Measurements from ENCODE around the gene SDHB. TPM values are rescaled to one million over a fixed set of nuclear protein-coding genes. Genes with fewer than 3 reads are reported as not detected.

SDHB gene
- total RNA-seq, 5 donors from 2014 or later (not counting 1 experiment from before 2014, with no cell fraction given) = 46.2 to 61.7 (median 57.6) TPM

GRCh38 chr1:16975211-16975610, 78.6 kb downstream of the SDHB start:
- POLR2A ChIA-PET = no interaction called here
- 87% methylated on average over 12 of the region's 14 CpGs for WGBS (ENCODE audit: insufficient coverage)
- peaks cover 0 to 7% of the 10 kb centered on the region in 2 experiments for H3K4me1 ChIP-seq (ENCODE audit: control insufficient read depth in 1 of 2, extremely low read depth in 1 of 2, insufficient read depth in 2 of 2, low read length in 2 of 2)
- H3K9me3 ChIP-seq = no peaks in the 10 kb centered on the region
- Mint-ChIP-seq H3K36me3 (no peaks in the 10 kb centered on the region), H3K27me3 (peaks cover 0 to 2% of the 10 kb centered on the region in 2 donors), H3K27ac (no peak overlapping the region), H3K4me1 (no peaks in the 10 kb centered on the region), H3K4me3 (no peak overlapping the region), H3K9me3 (no peaks in the 10 kb centered on the region)
- H3K27ac ChIP-seq (ENCODE audit: low read length) = no peak overlapping the region
- peaks cover 0 to 17% of the 10 kb centered on the region in 2 experiments for H3K27me3 ChIP-seq (replicated peaks in 1 of 2; ENCODE audit: control insufficient read depth in 2 of 2, extremely low read depth in 1 of 2, insufficient read depth in 2 of 2, low read length in 1 of 2)
- no peak overlapping the region for H3K4me3 ChIP-seq (ENCODE audit: control insufficient read depth in 1 of 2, extremely low read depth in 1 of 2, low read length in 1 of 2)
- no peaks in the 10 kb centered on the region for H3K36me3 ChIP-seq (ENCODE audit: control insufficient read depth in 2 of 2, extremely low read depth in 1 of 2, insufficient read depth in 1 of 2, low read length in 1 of 2)
- ATAC-seq (replicated peaks in 1 of 4) (no peak), DNase-seq (no peak)
- CTCF ChIA-PET = no interaction called here

DNA sequence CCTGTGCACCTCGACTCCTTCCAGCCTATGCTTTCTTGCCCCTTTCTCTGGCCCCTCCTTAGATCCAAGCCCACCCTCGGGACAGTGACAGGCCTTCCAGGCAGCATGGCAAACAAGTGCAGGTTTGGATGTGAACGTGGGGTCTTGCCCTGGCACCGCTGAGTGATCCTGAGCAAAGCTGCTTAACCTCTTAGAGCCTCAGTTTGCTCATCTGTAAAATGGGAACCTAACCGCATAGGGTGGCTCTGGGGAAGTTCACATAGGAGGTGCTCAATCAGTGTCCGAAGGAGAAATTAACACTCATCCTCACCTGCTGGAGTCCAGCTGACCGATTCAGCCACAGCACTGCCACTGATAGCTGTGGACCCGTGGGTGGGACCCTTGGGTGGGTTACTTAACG, 80.6 kb downstream of the SDHB start:
- no peaks in the 10 kb centered on the region for H3K9me3 Mint-ChIP-seq
- H3K4me3 ChIP-seq (ENCODE audit: control insufficient read depth in 1 of 2, extremely low read depth in 1 of 2, low read length in 1 of 2) = no peak overlapping the region
- no peaks in the 10 kb centered on the region for H3K4me1 ChIP-seq (ENCODE audit: control insufficient read depth in 1 of 2, extremely low read depth in 1 of 2, insufficient read depth in 2 of 2, low read length in 2 of 2)
- H3K4me3 Mint-ChIP-seq = no peak overlapping the region
- ChIA-PET CTCF (no interaction called here), POLR2A (no interaction called here)
- no peak overlapping the region for H3K27ac Mint-ChIP-seq
- no peak overlapping the region for H3K27ac ChIP-seq (ENCODE audit: low read length)
- H3K36me3 Mint-ChIP-seq = peaks cover 4% of the 10 kb centered on the region
- no peaks in the 10 kb centered on the region for H3K9me3 ChIP-seq
- no peak for ATAC-seq (replicated peaks in 1 of 4)
- peaks cover 3 to 5% of the 10 kb centered on the region in 2 donors for H3K36me3 ChIP-seq (ENCODE audit: control insufficient read depth in 2 of 2, extremely low read depth in 1 of 2, insufficient read depth in 1 of 2, low read length in 1 of 2)
- WGBS (ENCODE audit: insufficient coverage) = 88% methylated on average over 7 of the region's 9 CpGs
- no peaks in the 10 kb centered on the region for H3K27me3 ChIP-seq (replicated peaks in 1 of 2; ENCODE audit: control insufficient read depth in 2 of 2, extremely low read depth in 1 of 2, insufficient read depth in 2 of 2, low read length in 1 of 2)
- no peaks in the 10 kb centered on the region for H3K4me1 Mint-ChIP-seq
- no peak for DNase-seq
- H3K27me3 Mint-ChIP-seq = no peaks in the 10 kb centered on the region

- CTCF ChIA-PET = no interaction called here
- Histone ChIP-seq H3K27ac (ENCODE audit: low read length) (no peak overlapping the region), H3K4me3 (ENCODE audit: control insufficient read depth in 1 of 2, extremely low read depth in 1 of 2, low read length in 1 of 2) (no peak overlapping the region), H3K9me3 (no peaks in the 10 kb centered on the region), H3K36me3 (ENCODE audit: control insufficient read depth in 2 of 2, extremely low read depth in 1 of 2, insufficient read depth in 1 of 2, low read length in 1 of 2) (peaks cover 3 to 6% of the 10 kb centered on the region in 2 donors), H3K27me3 (replicated peaks in 1 of 2; ENCODE audit: control insufficient read depth in 2 of 2, extremely low read depth in 1 of 2, insufficient read depth in 2 of 2, low read length in 1 of 2) (no peaks in the 10 kb centered on the region), H3K4me1 (ENCODE audit: control insufficient read depth in 1 of 2, extremely low read depth in 1 of 2, insufficient read depth in 2 of 2, low read length in 2 of 2) (no peaks in the 10 kb centered on the region)
- 85% methylated on average over 3 of the region's 11 CpGs for WGBS (ENCODE audit: insufficient coverage)
- H3K27me3 Mint-ChIP-seq = no peaks in the 10 kb centered on the region
- H3K36me3 Mint-ChIP-seq = peaks cover 5% of the 10 kb centered on the region
- POLR2A ChIA-PET = no interaction called here
- no peaks in the 10 kb centered on the region for H3K9me3 Mint-ChIP-seq
- H3K4me1 Mint-ChIP-seq = no peaks in the 10 kb centered on the region
- no peak overlapping the region for H3K27ac Mint-ChIP-seq
- no peak overlapping the region for H3K4me3 Mint-ChIP-seq
- no peak for ATAC-seq (replicated peaks in 1 of 4)
- DNase-seq = no peak
Observed at GRCh38 chr1:16972189-16972895, 81.5 kb downstream of the SDHB start.

GRCh38 chr1:16971341-16972188, 82.3 kb downstream of the SDHB start:
- Histone ChIP-seq H3K4me3 (ENCODE audit: control insufficient read depth in 1 of 2, extremely low read depth in 1 of 2, low read length in 1 of 2) (no peak overlapping the region), H3K4me1 (ENCODE audit: control insufficient read depth in 1 of 2, extremely low read depth in 1 of 2, insufficient read depth in 2 of 2, low read length in 2 of 2) (no peaks in the 10 kb centered on the region), H3K27ac (ENCODE audit: low read length) (no peak overlapping the region), H3K36me3 (ENCODE audit: control insufficient read depth in 2 of 2, extremely low read depth in 1 of 2, insufficient read depth in 1 of 2, low read length in 1 of 2) (peaks cover 3 to 9% of the 10 kb centered on the region in 2 donors), H3K27me3 (replicated peaks in 1 of 2; ENCODE audit: control insufficient read depth in 2 of 2, extremely low read depth in 1 of 2, insufficient read depth in 2 of 2, low read length in 1 of 2) (no peaks in the 10 kb centered on the region), H3K9me3 (no peaks in the 10 kb centered on the region)
- Mint-ChIP-seq H3K27me3 (no peaks in the 10 kb centered on the region), H3K4me1 (no peaks in the 10 kb centered on the region), H3K9me3 (no peaks in the 10 kb centered on the region), H3K27ac (no peak overlapping the region), H3K36me3 (peaks cover 8% of the 10 kb centered on the region), H3K4me3 (no peak overlapping the region)
- WGBS (ENCODE audit: insufficient coverage) = 89% methylated on average over 21 of the region's 28 CpGs
- POLR2A ChIA-PET = no interaction called here
- no peak for DNase-seq
- ATAC-seq (replicated peaks in 1 of 4) = no peak
- CTCF ChIA-PET = no interaction called here

- Histone ChIP-seq H3K27ac (ENCODE audit: low read length) (no peak overlapping the region), H3K27me3 (replicated peaks in 1 of 2; ENCODE audit: control insufficient read depth in 2 of 2, extremely low read depth in 1 of 2, insufficient read depth in 2 of 2, low read length in 1 of 2) (no peaks in the 10 kb centered on the region), H3K9me3 (no peaks in the 10 kb centered on the region), H3K36me3 (ENCODE audit: control insufficient read depth in 2 of 2, extremely low read depth in 1 of 2, insufficient read depth in 1 of 2, low read length in 1 of 2) (peaks cover 10 to 15% of the 10 kb centered on the region in 2 donors), H3K4me1 (ENCODE audit: control insufficient read depth in 1 of 2, extremely low read depth in 1 of 2, insufficient read depth in 2 of 2, low read length in 2 of 2) (no peaks in the 10 kb centered on the region), H3K4me3 (ENCODE audit: control insufficient read depth in 1 of 2, extremely low read depth in 1 of 2, low read length in 1 of 2) (no peak overlapping the region)
- ATAC-seq (replicated peaks in 1 of 4) = no peak
- peaks cover 17% of the 10 kb centered on the region for H3K36me3 Mint-ChIP-seq
- no peak overlapping the region for H3K4me3 Mint-ChIP-seq
- no peaks in the 10 kb centered on the region for H3K9me3 Mint-ChIP-seq
- H3K27me3 Mint-ChIP-seq = no peaks in the 10 kb centered on the region
- 96% methylated on average over 24 of the region's 28 CpGs for WGBS (ENCODE audit: insufficient coverage)
- DNase-seq = no peak
- peaks cover 0 to under 1% (median 0%) of the 10 kb centered on the region in 3 donors for H3K4me1 Mint-ChIP-seq
- H3K27ac Mint-ChIP-seq = no peak overlapping the region
- POLR2A ChIA-PET = no interaction called here
- CTCF ChIA-PET = no interaction called here
Observed at GRCh38 chr1:16970132-16970910, 83.5 kb downstream of the SDHB start.

- no peak overlapping the region for H3K27ac ChIP-seq (ENCODE audit: low read length)
- H3K27ac Mint-ChIP-seq = no peak overlapping the region
- 98% methylated on average over 5 of the region's 12 CpGs for WGBS (ENCODE audit: insufficient coverage)
- ChIA-PET CTCF (no interaction called here), POLR2A (no interaction called here)
- H3K36me3 ChIP-seq (ENCODE audit: control insufficient read depth in 2 of 2, extremely low read depth in 1 of 2, insufficient read depth in 1 of 2, low read length in 1 of 2) = peaks cover 10 to 15% of the 10 kb centered on the region in 2 donors
- H3K36me3 Mint-ChIP-seq = peaks cover 22% of the 10 kb centered on the region
- no peak for ATAC-seq (replicated peaks in 1 of 4)
- DNase-seq = no peak
- H3K4me1 ChIP-seq (ENCODE audit: control insufficient read depth in 1 of 2, extremely low read depth in 1 of 2, insufficient read depth in 2 of 2, low read length in 2 of 2) = no peaks in the 10 kb centered on the region
- H3K4me3 ChIP-seq (ENCODE audit: control insufficient read depth in 1 of 2, extremely low read depth in 1 of 2, low read length in 1 of 2) = no peak overlapping the region
- H3K4me1 Mint-ChIP-seq = peaks cover 0 to 5% (median 0%) of the 10 kb centered on the region in 3 donors
- no peaks in the 10 kb centered on the region for H3K27me3 Mint-ChIP-seq
- H3K4me3 Mint-ChIP-seq = no peak overlapping the region
- no peaks in the 10 kb centered on the region for H3K9me3 ChIP-seq
- no peaks in the 10 kb centered on the region for H3K27me3 ChIP-seq (replicated peaks in 1 of 2; ENCODE audit: control insufficient read depth in 2 of 2, extremely low read depth in 1 of 2, insufficient read depth in 2 of 2, low read length in 1 of 2)
- H3K9me3 Mint-ChIP-seq = no peaks in the 10 kb centered on the region
Observed at GRCh38 chr1:16969651-16970050, 84.2 kb downstream of the SDHB start.

All from T-cell (primary cell).